Calu3 (cell line): Measurements from ENCODE around the gene RXRA. TPM values are rescaled to one million over a fixed set of nuclear protein-coding genes. Genes with fewer than 3 reads are reported as not detected.

Experiments
- BruUV-seq: library from RNA; stranded (reverse); fragments of 400-500 nt; replicated peaks from 2 replicates; lab custom pipeline; 2021; lab: Mats Ljungman, UMichigan
- CTCF ChIA-PET: fragments of 300-600 bp; sonication (Branson Sonifier 250); formaldehyde crosslinking; loops from one replicate; lab custom pipeline; 2022; ENCODE audit warnings: antibody characterized with exemption; lab: Charles Lee
- DNase-seq: peaks from one replicate; pipeline ENCODE4 v3.0.0; 2022
- H3K27ac Mint-ChIP-seq: one replicate; pipeline ENCODE4 v1.8.0; 2022; ENCODE audit warnings: mixed read lengths; ENCODE audit not compliant: unreplicated experiment
- H3K27me3 Mint-ChIP-seq: one replicate; pipeline ENCODE4 v1.8.0; 2022; ENCODE audit warnings: mixed read lengths; ENCODE audit not compliant: unreplicated experiment
- H3K36me3 Mint-ChIP-seq: one replicate; pipeline ENCODE4 v1.8.0; 2022; ENCODE audit warnings: mild to moderate bottlenecking, moderate library complexity, mixed read lengths; ENCODE audit not compliant: insufficient read depth, unreplicated experiment
- H3K4me1 Mint-ChIP-seq: one replicate; pipeline ENCODE4 v1.8.0; 2022; ENCODE audit warnings: mild to moderate bottlenecking, low read depth, mixed read lengths; ENCODE audit not compliant: unreplicated experiment
- H3K4me3 Mint-ChIP-seq: one replicate; pipeline ENCODE4 v1.8.0; 2022; ENCODE audit warnings: mild to moderate bottlenecking, low read depth, moderate library complexity, mixed read lengths; ENCODE audit not compliant: unreplicated experiment
- H3K9me3 Mint-ChIP-seq: one replicate; pipeline ENCODE4 v1.8.0; 2022; ENCODE audit warnings: low read depth, mixed read lengths; ENCODE audit not compliant: unreplicated experiment
- CTCF ChIP-seq: fragments of 200-600 bp; IDR thresholded peaks from one replicate; pipeline ENCODE4 v1.8.0; 2022; ENCODE audit warnings: antibody characterized with exemption; ENCODE audit not compliant: unreplicated experiment
- intact Hi-C: fragments of 100-400 bp; cut with micrococcal nuclease; formaldehyde crosslinking; loops from one replicate; pipeline ENCODE4 v1.10.0; 2022; ENCODE audit not compliant: unreplicated experiment
- total RNA-seq: library from RNA; stranded (reverse); gene quantifications from 2 replicates; pipeline ENCODE4 v1.2.3, GENCODE V29; 2022

Gene RXRA
- total RNA-seq, 1 experiment from 2014 or later = 15.0 TPM

GRCh38 chr9:134395002-134395517 is 68.8 kb downstream of the RXRA start:
- intact Hi-C loops = no loop called here
- no peak overlapping the region for H3K4me3 Mint-ChIP-seq
- BruUV-seq = no TSS peak

DNA sequence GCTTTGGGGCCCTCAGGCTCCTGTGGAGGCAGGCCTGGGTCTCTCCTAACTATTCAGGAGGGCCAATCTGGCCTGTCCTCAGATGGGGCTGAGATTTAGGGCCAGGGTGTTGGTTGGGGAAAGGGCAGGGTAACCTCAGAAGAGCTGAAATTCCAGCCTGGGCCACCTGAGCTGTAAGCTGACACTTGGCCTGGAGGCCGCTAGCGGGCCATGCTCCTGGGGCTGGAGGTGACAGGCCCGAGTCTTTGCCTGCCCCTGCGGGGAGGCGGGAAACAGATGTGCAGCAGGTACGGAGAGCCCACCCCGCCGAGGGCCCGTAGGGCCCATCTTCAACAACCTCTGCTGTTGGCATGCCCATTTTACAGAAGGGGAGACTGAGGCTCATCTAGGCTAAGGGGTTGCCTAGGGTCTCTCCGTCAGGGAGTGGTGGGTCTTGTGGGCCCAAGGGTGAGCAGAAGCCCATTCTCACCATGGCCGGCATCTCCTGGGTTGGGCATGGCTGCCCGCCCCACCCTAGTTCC is 69.5 kb downstream of the RXRA start:
- BruUV-seq = no TSS peak
- Mint-ChIP-seq H3K27ac (no peak overlapping the region), H3K9me3 (no peaks in the 10 kb centered on the region), H3K4me1 (no peaks in the 10 kb centered on the region), H3K4me3 (no peak overlapping the region), H3K36me3 (no peaks in the 10 kb centered on the region), H3K27me3 (no peaks in the 10 kb centered on the region)
- DNase-seq = no peak
- CTCF ChIA-PET = no interaction called here
- intact Hi-C loops = no loop called here
- TF ChIP-seq CTCF = no peak

More at GRCh38 chr9:134395002-134395517, 68.8 kb downstream of the RXRA start:
- no peaks in the 10 kb centered on the region for H3K9me3 Mint-ChIP-seq
- H3K27me3 Mint-ChIP-seq = no peaks in the 10 kb centered on the region
- no peaks in the 10 kb centered on the region for H3K4me1 Mint-ChIP-seq
- CTCF ChIA-PET = no interaction called here
- DNase-seq = no peak
- no peak overlapping the region for H3K27ac Mint-ChIP-seq
- TF ChIP-seq CTCF = no peak
- H3K36me3 Mint-ChIP-seq = no peaks in the 10 kb centered on the region

DNA sequence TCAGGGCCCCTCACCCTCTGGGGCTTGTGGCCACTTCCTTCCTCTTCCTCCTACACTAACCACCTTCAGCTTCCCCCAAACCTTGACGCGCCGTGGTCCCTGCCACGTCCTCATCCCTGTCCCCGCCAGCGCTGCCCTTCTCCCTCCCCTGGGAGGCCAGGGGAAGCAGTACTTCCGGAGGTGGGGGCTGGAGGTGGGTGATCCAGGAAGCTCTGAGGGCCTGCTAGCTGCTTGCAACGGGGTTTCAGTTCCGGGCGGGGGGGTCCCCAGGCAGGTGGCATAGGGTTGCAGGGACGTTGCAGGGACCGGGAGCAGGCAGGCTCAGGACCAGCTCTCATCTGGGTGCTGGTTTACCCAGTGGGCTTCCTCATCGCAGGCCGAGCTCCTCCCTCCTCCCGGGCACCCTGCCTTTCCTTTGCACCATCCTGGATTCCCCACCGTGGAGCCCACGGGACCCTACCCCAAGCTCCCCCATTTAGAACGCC is 70.0 kb downstream of the RXRA start:
- TF ChIP-seq CTCF = no peak
- no peaks in the 10 kb centered on the region for H3K9me3 Mint-ChIP-seq
- no peak for DNase-seq
- H3K4me3 Mint-ChIP-seq = no peak overlapping the region
- H3K36me3 Mint-ChIP-seq = no peaks in the 10 kb centered on the region
- CTCF ChIA-PET = no interaction called here
- no TSS peak for BruUV-seq
- H3K27ac Mint-ChIP-seq = no peak overlapping the region
- intact Hi-C loops = no loop called here
- no peaks in the 10 kb centered on the region for H3K27me3 Mint-ChIP-seq
- H3K4me1 Mint-ChIP-seq = no peaks in the 10 kb centered on the region

GRCh38 chr9:134396825-134397224 is 70.6 kb downstream of the RXRA start:
- H3K27ac Mint-ChIP-seq = no peak overlapping the region
- no peak for TF ChIP-seq CTCF
- intact Hi-C loops = no loop called here
- no peak for DNase-seq
- no peaks in the 10 kb centered on the region for H3K36me3 Mint-ChIP-seq
- no peaks in the 10 kb centered on the region for H3K4me1 Mint-ChIP-seq
- H3K9me3 Mint-ChIP-seq = no peaks in the 10 kb centered on the region
- CTCF ChIA-PET = no interaction called here
- BruUV-seq = no TSS peak
- H3K27me3 Mint-ChIP-seq = no peaks in the 10 kb centered on the region
- H3K4me3 Mint-ChIP-seq = no peak overlapping the region
